Measurements from ENCODE around the gene YARS1. TPM values are rescaled to one million over a fixed set of nuclear protein-coding genes. Genes with fewer than 3 reads are reported as not detected.

Gene YARS1
- total RNA-seq, 1 donor from 2014 or later, result 93.3 TPM

GRCh38 chr1:32763221-32763620 is 53.9 kb downstream of the YARS1 start:
- peak; percentile 7 for ATAC-seq

GRCh38 chr1:32761936-32762335 is 55.2 kb downstream of the YARS1 start:
- no peak for ATAC-seq

- ATAC-seq, result peak; percentile 45
Observed at GRCh38 chr1:32761253-32761877, 55.8 kb downstream of the YARS1 start.

GRCh38 chr1:32759997-32760623 is 57.0 kb downstream of the YARS1 start:
- ATAC-seq, result peak; percentile 91

- ATAC-seq, result peak; percentile 78
Observed at GRCh38 chr1:32759521-32759981, 57.6 kb downstream of the YARS1 start.

- ATAC-seq, result no peak
Observed at GRCh38 chr1:32758795-32759430, 58.2 kb downstream of the YARS1 start.

- no peak for ATAC-seq
Observed at GRCh38 chr1:32758177-32758794, 58.9 kb downstream of the YARS1 start.

GRCh38 chr1:32757213-32757895 is 59.8 kb downstream of the YARS1 start:
- ATAC-seq, result no peak

GRCh38 chr1:32755810-32756159 is 61.4 kb downstream of the YARS1 start:
- no peak for ATAC-seq

GRCh38 chr1:32755098-32755809 is 61.9 kb downstream of the YARS1 start:
- no peak for ATAC-seq

GRCh38 chr1:32754317-32755097 is 62.7 kb downstream of the YARS1 start:
- ATAC-seq, result peak; percentile 47

GRCh38 chr1:32753532-32754316 is 63.4 kb downstream of the YARS1 start:
- ATAC-seq, result peak; percentile 88

GRCh38 chr1:32749771-32750170 is 67.4 kb downstream of the YARS1 start:
- no peak for ATAC-seq

GRCh38 chr1:32749332-32749731 is 67.8 kb downstream of the YARS1 start:
- no peak for ATAC-seq

GRCh38 chr1:32748926-32749325 is 68.2 kb downstream of the YARS1 start:
- ATAC-seq, result no peak

GRCh38 chr1:32748348-32748747 is 68.8 kb downstream of the YARS1 start:
- no peak for ATAC-seq

GRCh38 chr1:32746130-32746529 is 71.0 kb downstream of the YARS1 start:
- no peak for ATAC-seq

GRCh38 chr1:32744071-32744425 is 73.1 kb downstream of the YARS1 start:
- no peak for ATAC-seq

- peak; percentile 44 for ATAC-seq
Observed at GRCh38 chr1:32743380-32744070, 73.6 kb downstream of the YARS1 start.

- ATAC-seq, result peak; percentile 48
Observed at GRCh38 chr1:32742956-32743355, 74.2 kb downstream of the YARS1 start.

Data from esophagus mucosa (tissue), 1 donor.